ENCODE measurements around the gene C10orf71. TPM values are rescaled to one million over a fixed set of nuclear protein-coding genes. Genes with fewer than 3 reads are reported as not detected.

The C10orf71 gene
- total and polyA plus RNA-seq, 3 donors from 2014 or later, result 0.08 to 0.79 (median 0.12) TPM

- no peaks in the 10 kb centered on the region for H3K9me3 ChIP-seq
- intact Hi-C loops (cut with DNase I; ENCODE audit: low total_unique reads), result no loop called here
- H3K27ac ChIP-seq, result no peak overlapping the region
- TF ChIP-seq CTCF (IDR thresholded peaks at IDR 0.05), result no peak
- TF ChIP-seq POLR2A (IDR thresholded peaks at IDR 0.05), result no peak
- no peaks in the 10 kb centered on the region for H3K4me1 ChIP-seq
- WGBS, 2 donors, result 89 to 90% methylated on average over 7 to 9 of the region's 9 CpGs
- H3K4me3 ChIP-seq, result no peak overlapping the region
- no peak for DNase-seq
- no peaks in the 10 kb centered on the region for H3K27me3 ChIP-seq
- H3K36me3 ChIP-seq (ENCODE audit: low read depth, missing control alignments), result no peaks in the 10 kb centered on the region
Observed at GRCh38 chr10:49328401-49329145, 29.6 kb downstream of the C10orf71 start.

GRCh38 chr10:49329146-49329505 lies 30.2 kb downstream of the C10orf71 start:
- Histone ChIP-seq H3K9me3 (no peaks in the 10 kb centered on the region), H3K4me1 (no peaks in the 10 kb centered on the region), H3K27ac (no peak overlapping the region), H3K27me3 (no peaks in the 10 kb centered on the region), H3K36me3 (ENCODE audit: low read depth, missing control alignments) (no peaks in the 10 kb centered on the region), H3K4me3 (no peak overlapping the region)
- intact Hi-C loops (cut with DNase I; ENCODE audit: low total_unique reads), result no loop called here
- 84% methylated on average over 4 of the region's 4 CpGs for WGBS, 2 donors
- no peak for TF ChIP-seq POLR2A (IDR thresholded peaks at IDR 0.05)
- TF ChIP-seq CTCF (IDR thresholded peaks at IDR 0.05), result no peak
- no peak for DNase-seq

GRCh38 chr10:49330127-49330665 lies 31.2 kb downstream of the C10orf71 start:
- 88 to 92% methylated on average over 5 of the region's 5 CpGs for WGBS, 2 donors
- no peak overlapping the region for H3K4me3 ChIP-seq
- no peak overlapping the region for H3K27ac ChIP-seq
- intact Hi-C loops (cut with DNase I; ENCODE audit: low total_unique reads), result no loop called here
- H3K4me1 ChIP-seq, result no peaks in the 10 kb centered on the region
- no peaks in the 10 kb centered on the region for H3K9me3 ChIP-seq
- TF ChIP-seq CTCF (IDR thresholded peaks at IDR 0.05) (no peak), POLR2A (IDR thresholded peaks at IDR 0.05) (no peak)
- DNase-seq, result no peak
- no peaks in the 10 kb centered on the region for H3K36me3 ChIP-seq (ENCODE audit: low read depth, missing control alignments)
- H3K27me3 ChIP-seq, result no peaks in the 10 kb centered on the region

DNA sequence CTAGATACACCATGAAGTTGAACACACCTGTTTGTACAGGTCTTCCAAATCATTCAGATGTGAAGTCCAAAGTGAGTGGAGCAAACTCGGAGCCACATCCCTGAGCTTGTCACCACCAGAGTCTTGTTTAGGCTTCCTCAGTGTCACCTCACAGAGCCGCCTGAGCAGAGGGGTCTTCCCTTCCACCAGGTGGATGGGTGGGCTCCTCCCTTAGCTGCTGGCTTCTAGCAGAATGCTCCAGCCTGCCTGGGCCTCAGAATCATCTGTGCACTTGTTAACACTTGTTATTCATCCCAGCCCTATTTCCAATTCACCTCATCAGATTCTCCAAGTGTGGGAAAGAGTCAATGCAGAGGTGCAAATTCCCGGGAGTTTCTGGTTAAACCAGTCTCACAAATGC lies 32.5 kb downstream of the C10orf71 start:
- no peak for DNase-seq
- Histone ChIP-seq H3K9me3 (no peaks in the 10 kb centered on the region), H3K4me1 (no peaks in the 10 kb centered on the region), H3K27me3 (no peaks in the 10 kb centered on the region), H3K27ac (no peak overlapping the region), H3K36me3 (ENCODE audit: low read depth, missing control alignments) (no peaks in the 10 kb centered on the region), H3K4me3 (no peak overlapping the region)
- TF ChIP-seq CTCF (IDR thresholded peaks at IDR 0.05) (no peak), POLR2A (IDR thresholded peaks at IDR 0.05) (no peak)
- intact Hi-C loops (cut with DNase I; ENCODE audit: low total_unique reads), result no loop called here
- 90 to 91% methylated on average over 3 of the region's 3 CpGs for WGBS, 2 donors

DNA sequence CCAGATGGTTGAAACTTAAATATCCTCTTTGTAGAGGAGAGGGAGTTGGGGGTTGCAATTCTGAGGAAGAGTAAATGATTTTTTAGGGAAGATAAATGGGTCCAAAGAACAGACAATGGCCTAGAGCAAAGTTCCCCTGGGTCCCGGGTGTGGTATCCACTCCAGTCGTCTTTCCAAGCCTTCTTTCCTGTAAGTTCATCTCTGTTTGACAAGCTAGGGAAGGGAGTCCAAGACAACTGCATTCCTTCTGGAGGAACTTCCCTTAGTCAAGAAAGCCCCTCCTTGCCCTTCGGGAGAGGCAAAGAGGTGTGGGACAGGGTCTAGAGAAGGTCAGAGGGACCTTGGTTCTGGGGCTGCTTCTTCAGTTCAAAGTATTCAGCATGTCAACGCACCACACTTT lies 33.4 kb downstream of the C10orf71 start:
- Histone ChIP-seq H3K27me3 (no peaks in the 10 kb centered on the region), H3K9me3 (no peaks in the 10 kb centered on the region), H3K36me3 (ENCODE audit: low read depth, missing control alignments) (no peaks in the 10 kb centered on the region), H3K4me1 (no peaks in the 10 kb centered on the region), H3K27ac (no peak overlapping the region), H3K4me3 (no peak overlapping the region)
- TF ChIP-seq CTCF (IDR thresholded peaks at IDR 0.05), result no peak
- TF ChIP-seq POLR2A (IDR thresholded peaks at IDR 0.05), result no peak
- intact Hi-C loops (cut with DNase I; ENCODE audit: low total_unique reads), result no loop called here
- WGBS, 2 donors, result 80 to 93% methylated on average over 4 of the region's 4 CpGs
- no peak for DNase-seq

All from testis (tissue), 3 donors.